Endothelial cell of umbilical vein (primary cell): ENCODE results near the gene FCN1. TPM values are rescaled to one million over a fixed set of nuclear protein-coding genes. Genes with fewer than 3 reads are reported as not detected.

Experiments used
- BruUV-seq: library from RNA; stranded (reverse); fragments of 400-500 nt; replicated peaks from 2 replicates; lab custom pipeline; 2021; lab: Mats Ljungman, UMichigan
- CTCF ChIA-PET: fragments of 300-600, 350-600 bp; sonication (Branson Sonifier 250); formaldehyde crosslinking; loops from one replicate; lab custom pipeline; 2021; ENCODE audit warnings: antibody characterized with exemption, inconsistent platforms; lab: Charles Lee
- POLR2A ChIA-PET: fragments of 300-600, 350-600 bp; sonication (Branson Sonifier 250); formaldehyde crosslinking; loops from one replicate; lab custom pipeline; 2021; ENCODE audit warnings: antibody characterized with exemption, inconsistent platforms; lab: Charles Lee
- DNase-seq: peaks from one replicate; pipeline ENCODE4 v3.0.0-alpha.2; 2011; ENCODE audit warnings: low read depth, low spot score
- FAIRE-seq: peaks from 2 replicates; lab custom pipeline; 2011; peaks lifted over from hg19 to GRCh38; lab: Jason Lieb, UNC
- H2AFZ ChIP-seq: 2 replicates; pipeline ENCODE4 v1.6.0; 2012; ENCODE audit warnings: low read depth, low read length, control low read depth, inconsistent platforms
- H3K27ac ChIP-seq: 2 replicates; pipeline ENCODE4 v1.5.1; 2011; ENCODE audit warnings: low read depth, mild to moderate bottlenecking, control low read depth, low read length, moderate library complexity; ENCODE audit not compliant: insufficient read depth
- H3K27me3 ChIP-seq, 2 experiments: 2 replicates each; pipeline versions ENCODE4 v1.6.0 to v1.6.1; 2011; ENCODE audit warnings: low read length in 2 of 2, mixed read lengths in 1 of 2; ENCODE audit not compliant: control insufficient read depth in 2 of 2, insufficient read depth in 2 of 2
- H3K36me3 ChIP-seq, 2 experiments: 2 replicates in 1 of 2; 3 replicates in 1 of 2; pipeline ENCODE4 v1.5.1; 2011; ENCODE audit warnings: low read length in 2 of 2, mild to moderate bottlenecking in 1 of 2, moderate library complexity in 1 of 2; ENCODE audit not compliant: control insufficient read depth in 2 of 2, insufficient read depth in 2 of 2; ENCODE audit errors: extremely low read depth in 1 of 2
- H3K4me1 ChIP-seq: 3 replicates; pipeline ENCODE4 v1.5.1; 2011; ENCODE audit warnings: mild to moderate bottlenecking, low read length; ENCODE audit not compliant: control insufficient read depth, insufficient read depth; ENCODE audit errors: extremely low read depth
- H3K4me2 ChIP-seq: 2 replicates; pipeline ENCODE4 v1.6.1; 2011; ENCODE audit warnings: low read length, control low read depth, mixed read lengths; ENCODE audit not compliant: insufficient read depth
- H3K4me3 ChIP-seq, 3 experiments: fragments of 200-600 bp in 1 of 3; sonication (generic), shearing (Covaris generic) in 1 of 3; replicated peaks in 1 of 3; 2 replicates each; pipeline ENCODE4 v1.5.1; 2011 to 2016; ENCODE audit warnings: control low read depth in 3 of 3, low read length in 3 of 3, mild to moderate bottlenecking in 2 of 3, inconsistent platforms in 1 of 3, low read depth in 1 of 3, moderate library complexity in 1 of 3; ENCODE audit not compliant: insufficient read depth in 1 of 3
- H3K79me2 ChIP-seq: 2 replicates; pipeline ENCODE4 v1.6.0; 2012; ENCODE audit warnings: low read length, inconsistent platforms; ENCODE audit not compliant: control insufficient read depth, insufficient read depth
- H3K9ac ChIP-seq: replicated peaks from 2 replicates; pipeline ENCODE3; 2011; ENCODE audit warnings: low read length, control low read depth; ENCODE audit not compliant: insufficient read depth; ENCODE audit errors: extremely low read depth
- H3K9me1 ChIP-seq: replicated peaks from 3 replicates; pipeline ENCODE4 v1.6.0; 2011; ENCODE audit warnings: mild to moderate bottlenecking, low read length; ENCODE audit not compliant: control insufficient read depth, insufficient read depth; ENCODE audit errors: extremely low read depth
- H3K9me3 ChIP-seq: replicated peaks from 2 replicates; pipeline ENCODE4 v1.5.1; 2012; ENCODE audit warnings: low read length, inconsistent platforms; ENCODE audit not compliant: control insufficient read depth, insufficient read depth
- H4K20me1 ChIP-seq: replicated peaks from 2 replicates; pipeline ENCODE3; 2011; ENCODE audit warnings: mild to moderate bottlenecking, low read length; ENCODE audit not compliant: control insufficient read depth, insufficient read depth; ENCODE audit errors: extremely low read depth
- EZH2 ChIP-seq: IDR thresholded peaks from 2 replicates; pipeline ENCODE4 v1.6.1; 2012; ENCODE audit warnings: borderline replicate concordance, low read depth, mild to moderate bottlenecking, moderate library complexity, low read length, inconsistent platforms; ENCODE audit not compliant: severe bottlenecking
- FOS ChIP-seq: IDR thresholded peaks from 2 replicates; pipeline ENCODE4 v1.6.1; 2011; ENCODE audit warnings: mild to moderate bottlenecking, low read length, moderate library complexity, borderline replicate concordance; ENCODE audit not compliant: insufficient read depth
- GATA2 ChIP-seq: IDR thresholded peaks from 2 replicates; pipeline ENCODE4 v1.7.0; 2011; ENCODE audit warnings: low read depth, mild to moderate bottlenecking, moderate library complexity, mixed read lengths, low read length; ENCODE audit not compliant: insufficient read length, insufficient read depth
- JUN ChIP-seq: IDR thresholded peaks from 2 replicates; pipeline ENCODE4 v1.6.1; 2011; ENCODE audit warnings: borderline replicate concordance, low read depth; ENCODE audit not compliant: insufficient read length, insufficient read depth
- MYC ChIP-seq: IDR thresholded peaks from one replicate; pipeline ENCODE4 v1.6.1; 2011; ENCODE audit warnings: mild to moderate bottlenecking, low read depth, low read length
- POLR2A ChIP-seq: IDR thresholded peaks from 2 replicates; pipeline ENCODE4 v1.6.1; 2012; ENCODE audit warnings: low read depth, mild to moderate bottlenecking, control low read depth, low read length
- POLR2AphosphoS5 ChIP-seq: IDR thresholded peaks from 2 replicates; pipeline ENCODE4 v1.6.1; 2012; ENCODE audit warnings: low read depth, mild to moderate bottlenecking, control low read depth, low read length, moderate library complexity; ENCODE audit not compliant: insufficient read depth
- dilution Hi-C: fragments of 300-500 bp; cut with MboI; formaldehyde crosslinking; loops from one replicate; pipeline ENCODE4 v1.15.0; 2019; ENCODE audit warnings: low sequenced_read_pairs; ENCODE audit not compliant: extremely low pct_ligation_motif_present
- intact Hi-C: fragments of 100-400 bp; cut with micrococcal nuclease; formaldehyde crosslinking; loops from one replicate; pipeline ENCODE4 v1.10.0; 2022
- polyA plus RNA-seq, 4 experiments: library from polyadenylated mRNA; depleted of rRNA in 3 of 4; stranded (reverse) in 3 of 4; unstranded in 1 of 4; fragments of >200 nt; gene quantifications; 2 replicates each; pipeline versions ENCODE4 v1.2.1 to v1.2.3, GENCODE V29; 2011 to 2012; ENCODE audit warnings: missing spikeins in 1 of 4
- total RNA-seq: library from RNA; stranded (reverse); gene quantifications from 2 replicates; pipeline ENCODE4 v1.2.3, GENCODE V29; 2021
- TF ChIP-seq, protein P1 (sequence below): IDR thresholded peaks from 2 replicates; pipeline ENCODE4 v1.6.1; 2011; ENCODE audit not compliant: insufficient read depth, insufficient read length
- TF ChIP-seq, protein P2 (sequence below), 2 donors: IDR thresholded peaks; 1 replicate in 1 of 2; 2 replicates in 1 of 2; pipeline ENCODE4 v1.5.1; 2011; ENCODE audit warnings: low read length in 2 of 2, mild to moderate bottlenecking in 2 of 2, moderate library complexity in 2 of 2, control low read depth in 1 of 2, inconsistent platforms in 1 of 2, low read depth in 1 of 2; ENCODE audit not compliant: insufficient read depth in 1 of 2; ENCODE audit errors: extremely low read depth in 1 of 2

FCN1 gene
- total and polyA plus RNA-seq, 2 donors (not counting 3 experiments of a cell fraction or from before 2014, with no cell fraction given), result not detected

DNA sequence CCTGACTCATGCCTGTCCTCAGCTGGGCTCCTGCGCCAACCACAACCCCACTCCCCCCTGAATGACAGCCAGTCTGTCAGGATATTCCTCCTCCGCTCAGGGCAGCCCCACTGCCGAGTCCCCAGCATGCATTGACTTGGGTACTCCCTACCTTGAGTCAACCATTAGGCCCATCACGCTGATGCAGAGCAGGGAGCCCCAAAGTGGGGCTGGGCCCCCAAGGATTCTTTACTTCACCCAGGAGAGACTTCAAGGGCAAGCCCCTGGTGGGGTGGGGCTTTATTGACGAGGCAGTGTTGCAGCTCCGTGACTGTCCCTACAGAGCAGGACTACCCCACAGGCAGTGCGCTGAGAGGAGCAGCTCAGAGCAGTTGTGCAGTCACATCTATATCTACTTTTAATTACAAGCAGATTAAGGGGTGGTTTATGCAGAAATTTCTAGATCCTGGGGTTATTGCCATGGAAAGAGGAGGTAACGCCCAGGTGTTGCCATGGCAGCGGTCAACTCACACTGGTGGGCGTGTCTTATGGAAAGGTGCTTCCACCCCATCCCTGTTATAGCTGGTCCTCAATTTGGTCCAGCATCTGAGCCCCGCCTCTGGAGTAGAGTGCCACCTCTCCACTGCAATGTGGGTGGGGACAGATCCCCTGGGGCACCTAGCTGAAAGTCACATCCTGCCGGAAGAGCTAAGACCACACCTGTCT, 32.1 kb upstream of the FCN1 start:
- no peaks in the 10 kb centered on the region for H3K4me1 ChIP-seq
- TF ChIP-seq FOS, result no peak
- no peak for TF ChIP-seq GATA2
- TF ChIP-seq POLR2AphosphoS5, result no peak
- TF ChIP-seq JUN, result no peak
- TF ChIP-seq, protein P1, sequence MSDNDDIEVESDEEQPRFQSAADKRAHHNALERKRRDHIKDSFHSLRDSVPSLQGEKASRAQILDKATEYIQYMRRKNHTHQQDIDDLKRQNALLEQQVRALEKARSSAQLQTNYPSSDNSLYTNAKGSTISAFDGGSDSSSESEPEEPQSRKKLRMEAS, result no peak
- no peak for TF ChIP-seq MYC
- TF ChIP-seq EZH2, result no peak
- TF ChIP-seq POLR2A, result no peak
- TF ChIP-seq, protein P2, sequence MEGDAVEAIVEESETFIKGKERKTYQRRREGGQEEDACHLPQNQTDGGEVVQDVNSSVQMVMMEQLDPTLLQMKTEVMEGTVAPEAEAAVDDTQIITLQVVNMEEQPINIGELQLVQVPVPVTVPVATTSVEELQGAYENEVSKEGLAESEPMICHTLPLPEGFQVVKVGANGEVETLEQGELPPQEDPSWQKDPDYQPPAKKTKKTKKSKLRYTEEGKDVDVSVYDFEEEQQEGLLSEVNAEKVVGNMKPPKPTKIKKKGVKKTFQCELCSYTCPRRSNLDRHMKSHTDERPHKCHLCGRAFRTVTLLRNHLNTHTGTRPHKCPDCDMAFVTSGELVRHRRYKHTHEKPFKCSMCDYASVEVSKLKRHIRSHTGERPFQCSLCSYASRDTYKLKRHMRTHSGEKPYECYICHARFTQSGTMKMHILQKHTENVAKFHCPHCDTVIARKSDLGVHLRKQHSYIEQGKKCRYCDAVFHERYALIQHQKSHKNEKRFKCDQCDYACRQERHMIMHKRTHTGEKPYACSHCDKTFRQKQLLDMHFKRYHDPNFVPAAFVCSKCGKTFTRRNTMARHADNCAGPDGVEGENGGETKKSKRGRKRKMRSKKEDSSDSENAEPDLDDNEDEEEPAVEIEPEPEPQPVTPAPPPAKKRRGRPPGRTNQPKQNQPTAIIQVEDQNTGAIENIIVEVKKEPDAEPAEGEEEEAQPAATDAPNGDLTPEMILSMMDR (IDR thresholded peaks at IDR 0.05; ENCODE audit: extremely low read depth in 1 of 2, insufficient read depth in 1 of 2, low read depth in 1 of 2, low read length in 2 of 2), result no peak
- H3K4me2 ChIP-seq, result no peak overlapping the region
- intact Hi-C loops (no loop called here), dilution Hi-C loops (no loop called here)
- no peaks in the 10 kb centered on the region for H3K9me1 ChIP-seq
- H3K79me2 ChIP-seq, result no peaks in the 10 kb centered on the region
- FAIRE-seq (no peak), DNase-seq (no peak)
- CTCF ChIA-PET, result no interaction called here
- no peaks in the 10 kb centered on the region for H4K20me1 ChIP-seq
- no TSS peak for BruUV-seq
- H3K36me3 ChIP-seq, result no peaks in the 10 kb centered on the region
- no peaks in the 10 kb centered on the region for H3K9me3 ChIP-seq
- H3K27me3 ChIP-seq, result no peaks in the 10 kb centered on the region
- no peak overlapping the region for H3K9ac ChIP-seq
- no peak overlapping the region for H3K4me3 ChIP-seq
- no peak overlapping the region for H3K27ac ChIP-seq
- no peak overlapping the region for H2AFZ ChIP-seq
- POLR2A ChIA-PET, result no interaction called here
